MCF 10A (cell line): Measurements from ENCODE around the gene RRP8. TPM values are rescaled to one million over a fixed set of nuclear protein-coding genes. Genes with fewer than 3 reads are reported as not detected.

Experiments
- BruUV-seq: library from RNA; stranded (reverse); fragments of 400-500 nt; replicated peaks from 2 replicates; lab custom pipeline; 2021; lab: Mats Ljungman, UMichigan
- CTCF ChIA-PET: fragments of 300-600 bp; sonication (Branson Sonifier 250); formaldehyde crosslinking; extraction: SDS; loops from one replicate; lab custom pipeline; 2021; ENCODE audit warnings: antibody characterized with exemption, inconsistent platforms; lab: Yijun Ruan, JAX
- POLR2A ChIA-PET: fragments of 300-600, 350-650 bp; sonication (Branson Sonifier 250); formaldehyde crosslinking; extraction: SDS; loops from one replicate; lab custom pipeline; 2020; ENCODE audit warnings: antibody characterized with exemption, inconsistent platforms; lab: Yijun Ruan, JAX
- DNase-seq: peaks from one replicate; pipeline ENCODE4 v3.0.0-alpha.2; 2018; ENCODE audit not compliant: unreplicated experiment
- H3K27ac Mint-ChIP-seq: one replicate; pipeline ENCODE4 v1.8.0; 2022; ENCODE audit warnings: mild to moderate bottlenecking, low read depth, mixed read lengths; ENCODE audit not compliant: unreplicated experiment
- H3K27me3 Mint-ChIP-seq: one replicate; pipeline ENCODE4 v1.8.0; 2022; ENCODE audit warnings: mixed read lengths; ENCODE audit not compliant: insufficient read depth, unreplicated experiment
- H3K36me3 Mint-ChIP-seq: one replicate; pipeline ENCODE4 v1.8.0; 2022; ENCODE audit warnings: mild to moderate bottlenecking, moderate library complexity, mixed read lengths; ENCODE audit not compliant: insufficient read depth, unreplicated experiment
- H3K4me1 Mint-ChIP-seq: one replicate; pipeline ENCODE4 v1.8.0; 2022; ENCODE audit warnings: mixed read lengths; ENCODE audit not compliant: insufficient read depth, unreplicated experiment
- H3K4me3 Mint-ChIP-seq: one replicate; pipeline ENCODE4 v1.8.0; 2022; ENCODE audit warnings: mild to moderate bottlenecking, moderate library complexity, mixed read lengths; ENCODE audit not compliant: unreplicated experiment
- H3K9me3 Mint-ChIP-seq: one replicate; pipeline ENCODE4 v1.8.0; 2022; ENCODE audit warnings: mixed read lengths; ENCODE audit not compliant: unreplicated experiment
- CTCF ChIP-seq: fragments of 200-600 bp; IDR thresholded peaks from one replicate; pipeline ENCODE4 v1.8.0; 2022; ENCODE audit warnings: antibody characterized with exemption, mild to moderate bottlenecking; ENCODE audit not compliant: unreplicated experiment
- intact Hi-C: fragments of 100-400 bp; cut with micrococcal nuclease; formaldehyde crosslinking; loops from 2 replicates; pipeline ENCODE4 v1.14.1; 2022
- total RNA-seq: library from RNA; stranded (reverse); gene quantifications from 2 replicates; pipeline ENCODE4 v1.2.3, GENCODE V29; 2022

Gene RRP8
- total RNA-seq, 1 experiment from 2014 or later: 27.6 TPM

- peaks cover 10% of the 10 kb centered on the region for H3K36me3 Mint-ChIP-seq
- no peak for TF ChIP-seq CTCF
- H3K9me3 Mint-ChIP-seq: no peaks in the 10 kb centered on the region
- CTCF ChIA-PET: interaction anchor here (0.5 to 1.2 kb wide), 3 partner anchors 125 to 1335 kb away, joined by 3 to 5 read pairs (median 4); partner anchors contain the start of gene MRPL17
- POLR2A ChIA-PET: no interaction called here
- no peak overlapping the region for H3K27ac Mint-ChIP-seq
- intact Hi-C loops: no loop called here
- H3K4me1 Mint-ChIP-seq: peaks cover 5% of the 10 kb centered on the region
- no TSS peak for BruUV-seq
- no peak overlapping the region for H3K4me3 Mint-ChIP-seq
- no peak for DNase-seq
- H3K27me3 Mint-ChIP-seq: no peaks in the 10 kb centered on the region
Measured at GRCh38 chr11:6557761-6558674, 45.4 kb downstream of the RRP8 start.

- Mint-ChIP-seq H3K27me3 (no peaks in the 10 kb centered on the region), H3K4me3 (no peak overlapping the region), H3K36me3 (peaks cover 10% of the 10 kb centered on the region), H3K9me3 (no peaks in the 10 kb centered on the region), H3K27ac (no peak overlapping the region), H3K4me1 (peaks cover under 1% of the 10 kb centered on the region)
- ChIA-PET POLR2A (no interaction called here), CTCF (interaction anchor here (0.5 to 1.2 kb wide), 2 partner anchors 126 to 1014 kb away, joined by 3 to 5 read pairs; partner anchors contain the start of gene MRPL17)
- intact Hi-C loops: no loop called here
- BruUV-seq: no TSS peak
- DNase-seq: no peak
- no peak for TF ChIP-seq CTCF
Measured at GRCh38 chr11:6557063-6557462, 46.4 kb downstream of the RRP8 start.

- intact Hi-C loops: no loop called here
- ChIA-PET CTCF (no interaction called here), POLR2A (interaction anchor here (0.7 to 0.9 kb wide), 3 partner anchors 21 to 63 kb away, joined by 3 read pairs; partner anchors contain the start of genes DNHD1 and TPP1)
- Mint-ChIP-seq H3K9me3 (no peaks in the 10 kb centered on the region), H3K36me3 (peaks cover 10% of the 10 kb centered on the region), H3K27me3 (no peaks in the 10 kb centered on the region), H3K27ac (no peak overlapping the region), H3K4me3 (no peak overlapping the region), H3K4me1 (no peaks in the 10 kb centered on the region)
- TF ChIP-seq CTCF: no peak
- BruUV-seq: no TSS peak
- DNase-seq: no peak
Measured at GRCh38 chr11:6556139-6556949, 47.1 kb downstream of the RRP8 start.
